RCC 7860 (cell line): ENCODE measurements around the gene ABR.
"Not testable (repeated sequence)": the region's sequence is repeated elsewhere in the genome, so short reads cannot be mapped to it uniquely, and the experiment has no call there.

Experiments
- DNase-seq: peaks from one replicate; pipeline ENCODE4 v3.0.0-alpha.2; 2015; ENCODE audit warnings: low spot score
- FAIRE-seq: peaks from 2 replicates; lab custom pipeline; 2012; peaks lifted over from hg19 to GRCh38; lab: Jason Lieb, UNC

ABR gene

GRCh38 chr17:1099242-1099641, 80.5 kb downstream of the ABR start:
- DNase-seq (no peak), FAIRE-seq (no peak)

GRCh38 chr17:1097972-1098744, 81.6 kb downstream of the ABR start:
- FAIRE-seq, DNase-seq: not testable (repeated sequence)

DNA sequence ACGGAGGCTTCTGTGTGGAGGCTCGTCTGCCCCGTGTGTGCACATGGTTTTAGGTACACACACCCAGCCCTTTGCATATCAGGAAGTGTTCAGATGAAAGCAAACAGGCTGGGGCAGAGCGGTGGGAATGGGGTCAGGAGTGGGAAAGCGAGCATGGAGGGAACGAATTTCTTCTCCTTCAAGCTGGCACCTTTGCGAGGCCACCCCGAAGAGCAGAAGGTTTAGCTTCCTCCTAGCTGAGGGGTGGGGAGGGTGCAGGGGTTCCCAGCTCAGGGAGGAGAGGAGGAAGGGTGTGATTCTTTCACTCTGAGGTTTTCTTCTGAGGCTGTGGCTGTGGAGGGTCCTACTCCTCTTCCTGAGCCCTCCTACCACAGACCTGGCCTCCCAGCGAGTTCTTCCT, 83.6 kb downstream of the ABR start:
- DNase-seq = no peak
- no peak for FAIRE-seq

DNA sequence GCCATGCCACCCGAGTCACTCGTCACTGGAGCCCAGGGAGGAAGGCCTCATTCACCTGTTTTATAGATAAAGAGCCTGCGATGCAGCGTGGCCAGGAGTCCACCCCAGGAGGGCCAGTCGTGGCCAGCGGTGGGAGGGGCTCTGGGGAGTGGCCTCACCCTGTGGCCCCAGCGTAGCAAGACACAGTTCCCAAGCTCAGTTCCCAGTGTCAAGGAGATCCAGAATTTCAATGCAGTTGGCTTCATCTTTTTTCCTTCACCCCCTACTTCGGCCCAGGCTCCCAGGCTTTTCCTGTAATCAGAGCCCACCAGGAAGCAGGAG, 84.0 kb downstream of the ABR start:
- DNase-seq = no peak
- FAIRE-seq = no peak

DNA sequence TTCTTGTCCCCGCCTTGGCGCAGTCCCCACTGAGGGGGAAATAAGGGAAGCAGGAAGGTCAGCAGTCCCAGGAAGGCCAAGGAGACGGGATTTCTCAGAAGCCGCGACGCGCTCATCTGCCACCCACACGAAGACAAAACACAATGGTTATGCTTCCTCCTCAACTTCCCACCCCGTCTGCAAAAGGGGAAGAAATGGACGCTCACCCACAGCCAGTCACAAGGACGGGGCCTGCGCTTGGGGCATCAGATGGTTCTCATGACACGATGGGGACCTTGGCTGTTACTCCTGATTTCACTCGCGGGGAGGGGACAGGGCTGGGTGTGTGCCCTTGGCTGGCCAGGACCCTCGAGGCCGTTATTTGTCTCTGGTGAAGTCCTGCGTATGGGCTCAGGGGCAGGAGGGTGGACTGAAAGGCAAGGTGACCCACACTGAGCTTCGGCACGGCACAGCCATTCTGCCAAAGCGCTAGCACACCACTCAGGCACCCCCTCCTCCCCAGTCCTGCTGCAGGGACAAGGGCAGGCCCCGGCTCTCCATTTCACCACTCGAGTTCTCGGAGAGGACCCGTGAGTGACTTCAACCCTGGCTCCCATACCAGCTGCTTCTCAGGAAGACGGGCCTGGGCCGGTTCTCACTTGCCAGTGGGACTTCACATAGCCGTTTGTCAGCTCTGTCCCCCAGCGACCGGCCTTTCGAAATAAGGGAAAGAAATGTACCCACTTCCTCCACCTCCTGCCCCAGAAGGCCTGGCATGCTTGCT, 84.5 kb downstream of the ABR start:
- DNase-seq = no peak
- FAIRE-seq = no peak

DNA sequence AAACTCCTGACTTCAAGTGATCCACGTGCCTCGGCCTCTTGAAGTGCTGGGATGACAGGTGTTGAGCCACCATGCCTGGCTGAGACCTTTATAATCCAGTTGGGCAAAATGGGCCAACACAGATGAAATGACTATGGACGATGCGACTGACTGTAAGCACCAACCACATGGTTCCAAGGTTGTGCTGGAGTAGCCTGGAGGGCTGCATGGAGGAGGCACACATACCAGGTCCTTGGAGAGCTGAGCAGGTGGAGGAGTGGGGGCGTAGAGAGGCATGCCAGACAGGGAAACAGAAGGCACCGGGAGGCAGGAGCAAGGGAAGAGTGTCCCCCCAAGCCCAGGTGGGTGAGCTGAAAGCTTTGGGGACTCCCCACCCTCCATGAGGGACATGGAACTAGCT, 85.2 kb downstream of the ABR start:
- FAIRE-seq (no peak), DNase-seq (no peak)

DNA sequence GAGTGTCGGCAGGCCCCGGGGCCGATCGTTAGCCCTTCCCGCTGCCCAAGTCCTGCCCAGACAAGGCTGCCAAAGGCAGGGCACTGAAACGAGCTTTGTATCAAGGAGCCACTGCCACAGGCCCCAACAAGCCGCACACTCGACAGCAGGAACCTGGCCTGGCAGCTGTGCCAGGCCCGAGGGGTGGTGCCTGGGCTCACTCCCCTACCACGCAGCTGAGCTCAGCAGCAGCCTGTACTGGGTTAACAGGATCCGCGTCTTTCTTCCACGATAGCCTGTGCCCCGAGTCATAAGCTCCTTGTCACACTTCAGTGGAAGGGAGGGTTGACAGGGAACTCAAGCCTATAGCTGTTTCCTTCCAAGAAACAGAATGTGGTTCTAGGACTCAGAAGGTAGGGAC, 87.9 kb downstream of the ABR start:
- FAIRE-seq = no peak
- no peak for DNase-seq

DNA sequence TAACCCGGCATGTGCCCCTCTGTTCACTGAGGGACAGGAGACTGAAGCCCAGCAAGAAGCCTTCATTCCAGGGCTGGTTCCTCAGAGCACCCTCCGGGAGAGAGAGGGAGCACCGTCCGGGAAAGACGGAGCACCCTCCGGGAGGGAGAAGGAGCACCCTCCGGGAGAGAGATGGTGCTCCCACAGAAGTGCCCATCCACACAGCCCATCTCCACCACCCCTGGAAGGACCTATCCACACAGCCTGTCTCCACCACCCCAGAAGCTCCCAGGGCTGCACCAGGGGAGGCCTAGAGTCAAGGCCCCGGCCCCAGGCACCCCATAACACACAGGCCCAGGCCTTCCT, 88.6 kb downstream of the ABR start:
- DNase-seq = no peak
- FAIRE-seq = no peak

GRCh38 chr17:1090465-1091189, 89.2 kb downstream of the ABR start:
- FAIRE-seq (no peak), DNase-seq (peak; percentile 56)

DNA sequence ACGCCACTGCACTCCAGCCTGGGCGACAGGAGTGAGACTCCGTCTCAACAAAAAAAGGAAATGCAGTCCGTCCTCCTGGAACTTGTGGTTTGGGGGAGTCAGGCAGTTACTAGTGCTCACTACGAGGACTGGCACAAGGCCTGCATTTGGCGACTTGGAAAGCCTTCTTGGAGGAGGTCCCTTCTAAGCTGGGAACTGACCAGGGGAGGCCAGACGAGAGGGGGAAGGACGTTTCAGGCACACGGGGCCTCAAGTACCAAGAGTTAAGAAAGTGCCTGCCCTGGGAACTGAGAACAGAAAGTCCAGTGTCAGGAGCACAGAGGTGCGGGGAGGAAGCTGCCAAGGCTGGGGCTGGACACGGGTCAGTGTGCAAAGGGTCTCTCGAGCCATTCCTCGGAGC, 89.9 kb downstream of the ABR start:
- DNase-seq = no peak

DNA sequence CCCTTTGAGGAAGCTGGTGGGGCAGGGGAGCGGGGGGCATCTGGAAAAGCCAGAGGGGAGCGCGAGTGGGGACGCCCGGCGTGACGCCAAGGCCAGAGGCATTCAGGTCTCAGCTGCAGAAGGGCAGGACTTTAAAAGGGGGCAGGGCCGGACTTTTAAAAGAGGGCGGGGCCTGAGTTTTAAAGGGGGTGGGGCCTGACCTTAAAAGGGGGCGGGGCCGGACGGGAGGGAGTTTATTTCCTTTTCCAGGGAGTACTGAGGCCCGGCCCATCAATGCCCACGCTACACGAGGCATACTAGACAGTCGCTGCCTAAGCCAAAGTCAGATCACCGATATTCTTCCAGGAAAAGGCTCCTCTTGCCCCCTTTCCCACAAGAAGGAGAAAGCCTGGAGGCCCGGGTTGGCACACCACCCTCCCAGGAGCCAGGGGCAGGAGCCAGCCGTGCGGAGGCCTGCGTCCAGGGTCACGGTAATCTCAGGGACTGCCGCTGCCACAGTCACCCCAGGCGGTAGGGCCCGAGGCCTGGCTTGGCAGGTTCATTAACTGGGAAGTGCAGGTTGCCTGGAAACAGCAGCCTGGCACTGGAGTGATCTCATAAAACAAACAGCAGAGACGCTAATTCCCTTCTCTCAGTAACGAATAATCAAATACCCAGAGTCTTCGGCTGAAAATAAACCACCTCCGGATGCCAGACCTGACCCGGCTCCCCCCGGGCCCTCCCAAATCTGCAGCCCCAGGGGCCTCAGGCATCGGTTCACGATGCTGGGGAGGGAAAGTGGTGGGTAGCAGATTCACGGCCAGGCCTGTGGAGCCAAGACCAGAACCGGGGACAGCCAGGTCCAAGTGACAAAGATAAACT, 92.2 kb downstream of the ABR start:
- peak; percentile 72 for DNase-seq
- FAIRE-seq = no peak

More for the DNA sequence above, 89.9 kb downstream of the ABR start:
- FAIRE-seq = no peak

DNA sequence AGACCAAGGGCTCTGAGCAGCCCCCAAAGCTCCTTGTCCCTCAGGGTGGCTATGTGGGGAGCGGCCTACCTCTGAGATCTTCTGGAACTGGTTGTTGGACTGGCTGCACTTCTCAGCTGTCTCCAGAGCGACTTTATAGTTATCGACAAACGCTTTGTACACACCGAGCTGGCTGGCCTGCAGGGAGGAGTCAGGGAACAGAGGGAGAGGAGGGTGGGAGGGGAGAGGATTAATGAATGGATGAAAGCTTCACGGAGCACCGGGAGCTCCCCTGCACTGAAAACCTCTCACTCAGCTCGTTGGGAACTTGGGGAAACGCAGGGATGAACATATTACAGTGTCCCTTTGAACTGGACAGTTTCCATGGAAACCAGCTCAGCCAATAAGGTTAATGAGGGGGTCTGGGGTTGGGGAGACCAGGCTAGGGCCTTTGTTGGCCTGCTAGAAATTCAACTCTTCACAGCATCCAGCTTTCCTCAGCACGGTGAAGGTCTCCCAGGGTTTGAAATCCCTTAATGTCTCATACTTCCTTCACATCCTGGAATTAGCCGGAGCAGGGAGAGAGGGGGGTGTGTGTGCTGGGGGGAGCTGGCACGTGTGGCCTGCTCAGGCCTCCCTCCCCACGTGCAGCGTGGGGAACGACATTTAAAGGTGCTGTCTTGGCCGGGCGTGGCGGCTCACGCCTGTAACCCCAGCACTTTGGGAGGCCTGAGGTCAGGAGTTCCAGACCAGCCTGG, 96.2 kb downstream of the ABR start:
- FAIRE-seq (no peak), DNase-seq (no peak)

GRCh38 chr17:1082579-1082978, 97.2 kb downstream of the ABR start:
- no peak for DNase-seq
- FAIRE-seq = no peak

DNA sequence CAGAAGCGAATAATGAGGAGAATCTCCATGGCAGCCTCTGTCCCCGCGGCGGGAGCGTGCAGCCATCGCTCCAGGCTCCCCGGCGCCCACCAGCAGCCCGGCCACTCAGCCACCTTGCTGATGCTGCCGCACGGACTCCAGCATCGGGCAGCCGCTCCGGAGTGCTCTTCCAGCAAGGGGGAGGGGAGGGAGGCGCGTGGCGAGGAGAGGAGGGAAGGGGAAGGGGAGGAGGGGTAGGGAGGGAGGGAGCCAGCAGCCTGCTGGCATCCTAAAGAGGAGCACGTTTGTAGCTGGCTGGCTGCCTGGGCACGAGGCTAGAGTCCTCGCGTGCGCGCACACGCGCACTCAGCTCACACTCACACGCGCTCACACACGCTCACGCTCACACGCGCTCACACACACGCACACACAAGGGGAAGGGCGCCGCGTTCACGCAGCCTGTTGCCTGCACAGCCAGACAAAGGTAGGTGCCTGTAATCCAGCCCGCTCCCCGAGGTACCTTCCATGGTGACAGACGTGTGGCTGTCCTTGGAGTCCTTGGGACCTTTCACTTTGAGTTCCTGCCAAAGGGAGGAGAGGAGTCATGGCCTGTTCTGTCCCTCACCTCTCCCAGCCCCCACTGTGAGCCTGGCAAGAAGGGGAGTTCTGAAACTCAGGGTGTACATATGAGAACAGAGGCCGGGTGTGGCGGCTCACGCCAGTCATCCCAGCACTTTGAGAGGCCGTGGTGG, 100.8 kb downstream of the ABR start:
- DNase-seq (no peak), FAIRE-seq (no peak)

- DNase-seq (no peak), FAIRE-seq (no peak)
These were observed 101.6 kb downstream of the ABR start for GRCh38 chr17:1077986-1078711.

DNA sequence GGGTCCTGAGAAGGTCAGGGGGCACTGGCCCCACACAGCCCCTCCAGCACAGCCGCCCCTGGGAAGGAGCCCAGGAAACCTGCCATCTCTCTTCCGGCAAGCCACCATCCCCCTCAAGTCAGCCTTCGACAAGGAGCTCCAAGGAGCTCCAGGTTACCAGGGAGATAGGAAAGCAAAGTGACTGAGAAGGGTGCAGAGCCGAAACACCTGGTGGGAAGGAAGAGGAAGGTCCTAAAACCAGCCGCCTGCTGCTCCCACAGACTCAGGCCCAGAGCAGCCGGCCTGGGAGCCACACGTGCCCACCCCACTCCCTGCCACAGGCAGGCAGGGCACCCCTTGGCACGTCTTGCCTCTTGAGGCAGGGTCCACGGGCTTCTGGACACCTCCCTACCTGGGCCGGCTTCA, 102.2 kb downstream of the ABR start:
- FAIRE-seq = no peak
- no peak for DNase-seq

DNA sequence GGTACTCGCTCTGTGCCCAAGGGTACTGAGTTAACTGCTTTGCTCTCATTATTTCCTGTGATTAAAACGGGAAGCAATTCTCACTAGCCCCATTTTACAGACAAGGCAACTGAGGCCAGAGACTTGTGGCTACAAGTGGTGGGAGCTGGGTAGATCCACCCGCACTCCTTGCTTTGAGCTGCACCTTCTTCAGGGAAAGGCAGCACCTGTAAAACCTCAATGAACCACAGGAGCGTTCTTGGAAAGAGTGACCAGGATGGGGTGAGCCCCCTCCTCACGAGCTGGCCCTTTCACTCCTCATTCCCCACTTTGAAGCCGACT, 102.8 kb downstream of the ABR start:
- FAIRE-seq = no peak
- DNase-seq = no peak

- FAIRE-seq (no peak), DNase-seq (no peak)
These were observed 103.3 kb downstream of the ABR start for GRCh38 chr17:1076299-1076981.
